OCI-LY3 (cell line): ENCODE data around the gene HYAL3.

Experiments used
- H2AFZ ChIP-seq: fragments of 200-600, 300-600 bp; shearing (Covaris generic); 2 replicates; pipeline ENCODE4 v1.6.0; 2014; ENCODE audit warnings: antibody characterized with exemption, low read depth, low read length
- H3K27ac ChIP-seq: fragments of 200-600, 300-600 bp; sonication (generic); 2 replicates; pipeline ENCODE4 v1.5.1; 2014; ENCODE audit warnings: mild to moderate bottlenecking, low read length, moderate library complexity, mixed read lengths
- H3K27me3 ChIP-seq: fragments of 200-600, 300-600 bp; sonication (generic); 2 replicates; pipeline ENCODE4 v1.6.1; 2014; ENCODE audit warnings: low read depth, low read length, mixed read lengths
- H3K36me3 ChIP-seq: fragments of 200-600, 300-600 bp; sonication (generic); replicated peaks from 2 replicates; pipeline ENCODE3; 2014; ENCODE audit warnings: low read depth, low read length, mixed read lengths
- H3K4me1 ChIP-seq: fragments of 300-600, 200-600 bp; sonication (generic); 2 replicates; pipeline ENCODE4 v1.6.1; 2014; ENCODE audit warnings: low read length, mixed read lengths
- H3K4me2 ChIP-seq: fragments of 200-600, 300-600 bp; sonication (generic); 2 replicates; pipeline ENCODE4 v1.6.1; 2014; ENCODE audit warnings: low read length, mixed read lengths
- H3K4me3 ChIP-seq: fragments of 300-600, 200-600 bp; sonication (generic); 2 replicates; pipeline ENCODE4 v1.5.1; 2014; ENCODE audit warnings: antibody characterized with exemption, mild to moderate bottlenecking, low read length, moderate library complexity
- H3K79me2 ChIP-seq: fragments of 300-600, 200-600 bp; shearing (Covaris generic); 2 replicates; pipeline ENCODE4 v1.6.1; 2014; ENCODE audit warnings: mild to moderate bottlenecking, low read length, mixed read lengths
- H3K9ac ChIP-seq: fragments of 300-600, 200-600 bp; shearing (Covaris generic); 2 replicates; pipeline ENCODE4 v1.6.0; 2014; ENCODE audit warnings: mild to moderate bottlenecking, low read length, moderate library complexity
- H3K9me3 ChIP-seq: fragments of 200-600, 300-600 bp; shearing (Covaris generic); 2 replicates; pipeline ENCODE4 v1.6.1; 2014; ENCODE audit warnings: low read length, mixed read lengths; ENCODE audit not compliant: insufficient read depth
- H4K20me1 ChIP-seq: fragments of 200-600, 300-600 bp; sonication (generic); 2 replicates; pipeline ENCODE4 v1.6.1; 2016; ENCODE audit warnings: low read length, mixed read lengths; ENCODE audit not compliant: insufficient read depth
- EZH2phosphoT487 ChIP-seq: fragments of 200-600 bp; shearing (Covaris generic); IDR thresholded peaks from 2 replicates; pipeline ENCODE4 v1.6.1; 2018; ENCODE audit warnings: antibody characterized with exemption, mixed run types, low read depth
- TF ChIP-seq, protein P1 (sequence below): fragments of 200-600, 300-600 bp; sonication (generic); IDR thresholded peaks from 2 replicates; pipeline ENCODE4 v1.5.1; 2014; ENCODE audit warnings: antibody characterized with exemption, low read length, low read depth

The HYAL3 gene

DNA sequence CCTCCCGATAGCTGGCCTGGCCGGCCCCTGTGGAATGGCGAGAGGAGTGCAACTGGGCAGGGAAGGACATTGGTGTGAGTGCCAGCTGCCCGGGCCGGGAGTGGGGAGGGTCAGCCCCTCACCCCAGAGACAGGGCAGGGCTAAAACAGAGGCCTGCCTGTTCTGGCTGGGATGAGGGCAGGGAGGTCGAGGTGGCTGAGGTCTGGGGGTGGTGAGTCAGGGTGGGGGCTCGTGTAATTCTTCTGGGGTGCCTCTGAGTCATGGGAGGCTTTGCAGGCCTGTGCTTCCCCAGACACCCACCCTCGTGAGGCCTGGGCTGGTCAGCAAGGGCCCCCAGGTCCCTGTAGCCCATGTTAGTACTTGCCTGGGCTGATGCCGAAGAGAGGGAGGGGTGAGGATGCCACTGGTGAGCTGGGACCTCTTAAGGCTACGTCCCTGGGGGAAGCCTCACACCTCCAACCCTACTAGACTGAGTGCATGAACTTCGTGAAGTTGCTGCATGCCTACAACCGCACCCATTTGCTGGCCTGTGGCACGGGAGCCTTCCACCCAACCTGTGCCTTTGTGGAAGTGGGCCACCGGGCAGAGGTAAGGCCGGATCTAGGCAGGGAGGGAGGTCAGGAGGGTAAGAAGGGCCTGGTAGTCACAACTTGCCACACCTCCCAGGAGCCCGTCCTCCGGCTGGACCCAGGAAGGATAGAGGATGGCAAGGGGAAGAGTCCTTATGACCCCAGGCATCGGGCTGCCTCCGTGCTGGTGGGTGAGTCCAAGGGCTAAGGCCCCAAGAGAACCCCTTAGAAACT lies 28.6 kb downstream of the HYAL3 start:
- Histone ChIP-seq H3K36me3 (no peaks in the 10 kb centered on the region), H3K27me3 (peaks cover 30% of the 10 kb centered on the region), H4K20me1 (no peaks in the 10 kb centered on the region), H2AFZ (no peak overlapping the region), H3K27ac (no peak overlapping the region), H3K9ac (no peak overlapping the region), H3K9me3 (no peaks in the 10 kb centered on the region), H3K79me2 (no peaks in the 10 kb centered on the region), H3K4me1 (peaks cover 9% of the 10 kb centered on the region; the same call in 1 of the 2 replicates), H3K4me3 (no peak overlapping the region), H3K4me2 (no peak overlapping the region)
- TF ChIP-seq, protein P1, sequence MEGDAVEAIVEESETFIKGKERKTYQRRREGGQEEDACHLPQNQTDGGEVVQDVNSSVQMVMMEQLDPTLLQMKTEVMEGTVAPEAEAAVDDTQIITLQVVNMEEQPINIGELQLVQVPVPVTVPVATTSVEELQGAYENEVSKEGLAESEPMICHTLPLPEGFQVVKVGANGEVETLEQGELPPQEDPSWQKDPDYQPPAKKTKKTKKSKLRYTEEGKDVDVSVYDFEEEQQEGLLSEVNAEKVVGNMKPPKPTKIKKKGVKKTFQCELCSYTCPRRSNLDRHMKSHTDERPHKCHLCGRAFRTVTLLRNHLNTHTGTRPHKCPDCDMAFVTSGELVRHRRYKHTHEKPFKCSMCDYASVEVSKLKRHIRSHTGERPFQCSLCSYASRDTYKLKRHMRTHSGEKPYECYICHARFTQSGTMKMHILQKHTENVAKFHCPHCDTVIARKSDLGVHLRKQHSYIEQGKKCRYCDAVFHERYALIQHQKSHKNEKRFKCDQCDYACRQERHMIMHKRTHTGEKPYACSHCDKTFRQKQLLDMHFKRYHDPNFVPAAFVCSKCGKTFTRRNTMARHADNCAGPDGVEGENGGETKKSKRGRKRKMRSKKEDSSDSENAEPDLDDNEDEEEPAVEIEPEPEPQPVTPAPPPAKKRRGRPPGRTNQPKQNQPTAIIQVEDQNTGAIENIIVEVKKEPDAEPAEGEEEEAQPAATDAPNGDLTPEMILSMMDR, result no peak
- no peak for TF ChIP-seq EZH2phosphoT487

DNA sequence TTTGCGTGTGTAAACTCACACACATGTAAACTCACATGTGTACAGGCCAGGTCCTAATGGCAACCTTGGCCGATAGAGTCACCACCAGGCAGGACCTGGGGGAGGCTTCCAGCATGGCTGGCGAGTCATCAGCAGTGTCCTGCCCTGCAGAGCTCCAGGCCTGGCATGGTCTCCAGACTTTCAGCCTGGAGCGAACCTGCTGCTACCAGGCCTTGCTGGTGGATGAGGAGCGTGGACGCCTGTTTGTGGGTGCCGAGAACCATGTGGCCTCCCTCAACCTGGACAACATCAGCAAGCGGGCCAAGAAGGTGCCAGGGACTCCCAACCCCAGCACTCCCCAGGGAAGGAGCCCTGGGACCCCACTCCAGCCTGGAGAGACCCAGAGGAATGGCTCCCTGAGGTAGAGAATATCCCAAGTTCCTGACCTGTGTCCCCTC lies 29.2 kb downstream of the HYAL3 start:
- Histone ChIP-seq H2AFZ (no peak overlapping the region), H4K20me1 (no peaks in the 10 kb centered on the region), H3K4me1 (peaks cover 9% of the 10 kb centered on the region; the same call in 1 of the 2 replicates), H3K36me3 (no peaks in the 10 kb centered on the region), H3K4me3 (no peak overlapping the region), H3K4me2 (no peak overlapping the region), H3K79me2 (no peaks in the 10 kb centered on the region), H3K27me3 (peaks cover 30% of the 10 kb centered on the region), H3K9me3 (no peaks in the 10 kb centered on the region), H3K9ac (no peak overlapping the region), H3K27ac (no peak overlapping the region)
- TF ChIP-seq, protein P1, result no peak
- no peak for TF ChIP-seq EZH2phosphoT487

DNA sequence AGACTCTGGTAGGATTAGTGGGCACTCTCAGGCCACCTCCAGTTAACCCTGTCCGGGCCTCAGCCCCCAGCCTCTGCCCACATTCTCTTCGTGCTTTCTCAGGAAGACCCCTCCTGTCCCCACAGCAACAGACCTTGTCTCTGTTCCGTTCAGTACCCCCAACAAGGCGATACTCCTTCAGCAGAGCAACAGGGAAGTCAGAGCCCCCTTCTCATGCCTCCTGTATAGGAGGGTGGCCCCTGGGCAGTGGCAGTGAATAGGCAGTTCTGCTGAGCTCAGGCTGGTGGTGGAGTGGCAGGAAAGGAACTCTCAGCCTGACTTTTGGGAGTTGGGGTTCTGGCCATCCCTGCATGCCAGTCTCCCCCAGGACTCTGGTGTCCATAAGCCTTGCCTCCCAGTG lies 29.7 kb downstream of the HYAL3 start:
- TF ChIP-seq, protein P1, result no peak
- TF ChIP-seq EZH2phosphoT487, result no peak
- Histone ChIP-seq H3K27ac (no peak overlapping the region), H4K20me1 (no peaks in the 10 kb centered on the region), H2AFZ (no peak overlapping the region), H3K4me3 (no peak overlapping the region), H3K79me2 (no peaks in the 10 kb centered on the region), H3K4me2 (no peak overlapping the region), H3K4me1 (peaks cover 9% of the 10 kb centered on the region; the same call in 1 of the 2 replicates), H3K36me3 (no peaks in the 10 kb centered on the region), H3K9ac (no peak overlapping the region), H3K27me3 (peaks cover 30% of the 10 kb centered on the region), H3K9me3 (no peaks in the 10 kb centered on the region)

GRCh38 chr3:50268703-50269451 lies 30.3 kb downstream of the HYAL3 start, which contains the start of gene SEMA3B:
Gene SEMA3B (plus strand): TSS chr3:50269147. CDS start chr3:50269241, 94 bp downstream.
- peaks cover 9% of the 10 kb centered on the region; the same call in 1 of the 2 replicates for H3K4me1 ChIP-seq
- no peak within 1 kb of the TSS for H3K27ac ChIP-seq
- H4K20me1 ChIP-seq, result no peaks in the 10 kb centered on the region
- no peaks in the 10 kb centered on the region for H3K36me3 ChIP-seq
- H3K4me2 ChIP-seq, result no peak within 1 kb of the TSS
- H3K9ac ChIP-seq, result no peak within 1 kb of the TSS
- H3K27me3 ChIP-seq, result peaks cover 28% of the 10 kb centered on the region
- H3K9me3 ChIP-seq, result no peaks in the 10 kb centered on the region
- TF ChIP-seq, protein P1, result no peak
- TF ChIP-seq EZH2phosphoT487, result no peak
- H3K4me3 ChIP-seq, result no peak within 1 kb of the TSS
- no peak within 1 kb of the TSS for H2AFZ ChIP-seq
- H3K79me2 ChIP-seq, result no peaks in the 10 kb centered on the region
